ENCODE data around the gene CCDC73. TPM values are rescaled to one million over a fixed set of nuclear protein-coding genes. Genes with fewer than 3 reads are reported as not detected.
A peak's percentile ranks its signal among the peaks of the same experiment; 100 is the strongest.

CCDC73 gene
- total and polyA plus RNA-seq, 4 donors: not detected

- WGBS, 2 donors: 66 to 69% methylated on average over 2 of the region's 2 CpGs
- intact Hi-C loops (cut with DNase I): no loop called here
- no peaks in the 10 kb centered on the region for H3K27me3 ChIP-seq (ENCODE audit: control insufficient read depth in 1 of 2, insufficient read depth in 2 of 2, low read length in 1 of 2)
Measured at GRCh38 chr11:32819187-32819586, 24.7 kb upstream of the CCDC73 start.

GRCh38 chr11:32817852-32818183 is 23.4 kb upstream of the CCDC73 start:
- Histone ChIP-seq H3K4me1 (ENCODE audit: control insufficient read depth in 1 of 2, insufficient read depth in 2 of 2, low read length in 2 of 2) (no peaks in the 10 kb centered on the region), H3K27me3 (ENCODE audit: control insufficient read depth in 1 of 2, insufficient read depth in 2 of 2, low read length in 1 of 2) (no peaks in the 10 kb centered on the region), H3K9me3 (ENCODE audit: control insufficient read depth, low read length) (no peaks in the 10 kb centered on the region), H3K36me3 (ENCODE audit: control insufficient read depth in 1 of 2, insufficient read depth in 2 of 2, low read length in 1 of 2) (no peaks in the 10 kb centered on the region), H3K4me3 (ENCODE audit: low read length in 2 of 2) (no peak overlapping the region), H3K27ac (ENCODE audit: low read depth in 1 of 2, low read length in 2 of 2) (no peak overlapping the region)
- no peak for DNase-seq
- WGBS, 2 donors: 70 to 77% methylated on average over 3 of the region's 3 CpGs
- no peak for ATAC-seq (ENCODE audit: low FRiP score)
- intact Hi-C loops (cut with DNase I): no loop called here

More at GRCh38 chr11:32819187-32819586, 24.7 kb upstream of the CCDC73 start:
- DNase-seq (no peak), ATAC-seq (ENCODE audit: low FRiP score) (no peak)
- H3K36me3 ChIP-seq (ENCODE audit: control insufficient read depth in 1 of 2, insufficient read depth in 2 of 2, low read length in 1 of 2): no peaks in the 10 kb centered on the region
- H3K9me3 ChIP-seq (ENCODE audit: control insufficient read depth, low read length): no peaks in the 10 kb centered on the region
- H3K4me1 ChIP-seq (ENCODE audit: control insufficient read depth in 1 of 2, insufficient read depth in 2 of 2, low read length in 2 of 2): no peaks in the 10 kb centered on the region
- H3K4me3 ChIP-seq (ENCODE audit: low read length in 2 of 2): no peak overlapping the region
- no peak overlapping the region for H3K27ac ChIP-seq (ENCODE audit: low read depth in 1 of 2, low read length in 2 of 2)

- Histone ChIP-seq H3K27me3 (ENCODE audit: control insufficient read depth in 1 of 2, insufficient read depth in 2 of 2, low read length in 1 of 2) (no peaks in the 10 kb centered on the region), H3K9me3 (ENCODE audit: control insufficient read depth, low read length) (no peaks in the 10 kb centered on the region), H3K36me3 (ENCODE audit: control insufficient read depth in 1 of 2, insufficient read depth in 2 of 2, low read length in 1 of 2) (no peaks in the 10 kb centered on the region), H3K4me1 (ENCODE audit: control insufficient read depth in 1 of 2, insufficient read depth in 2 of 2, low read length in 2 of 2) (no peaks in the 10 kb centered on the region), H3K27ac (ENCODE audit: low read depth in 1 of 2, low read length in 2 of 2) (no peak overlapping the region), H3K4me3 (ENCODE audit: low read length in 2 of 2) (no peak overlapping the region)
- 72 to 80% methylated on average over 4 of the region's 4 CpGs for WGBS, 2 donors
- intact Hi-C loops (cut with DNase I): no loop called here
- DNase-seq: no peak
- ATAC-seq (ENCODE audit: low FRiP score): no peak
Measured at GRCh38 chr11:32817181-32817851, 22.9 kb upstream of the CCDC73 start.

GRCh38 chr11:32809313-32809712 is 14.9 kb upstream of the CCDC73 start:
- Histone ChIP-seq H3K9me3 (ENCODE audit: control insufficient read depth, low read length) (no peaks in the 10 kb centered on the region), H3K27ac (ENCODE audit: low read depth in 1 of 2, low read length in 2 of 2) (no peak overlapping the region), H3K4me1 (ENCODE audit: control insufficient read depth in 1 of 2, insufficient read depth in 2 of 2, low read length in 2 of 2) (no peaks in the 10 kb centered on the region), H3K4me3 (ENCODE audit: low read length in 2 of 2) (no peak overlapping the region), H3K27me3 (ENCODE audit: control insufficient read depth in 1 of 2, insufficient read depth in 2 of 2, low read length in 1 of 2) (no peaks in the 10 kb centered on the region), H3K36me3 (ENCODE audit: control insufficient read depth in 1 of 2, insufficient read depth in 2 of 2, low read length in 1 of 2) (no peaks in the 10 kb centered on the region)
- ATAC-seq (ENCODE audit: low FRiP score) (peak; percentile 62), DNase-seq (peak in 1 of 2 donors; percentile 74)
- intact Hi-C loops (cut with DNase I): no loop called here
- 17 to 20% methylated on average over 3 of the region's 3 CpGs for WGBS, 2 donors

- Histone ChIP-seq H3K4me3 (ENCODE audit: low read length in 2 of 2) (no peak overlapping the region), H3K4me1 (ENCODE audit: control insufficient read depth in 1 of 2, insufficient read depth in 2 of 2, low read length in 2 of 2) (no peaks in the 10 kb centered on the region), H3K36me3 (ENCODE audit: control insufficient read depth in 1 of 2, insufficient read depth in 2 of 2, low read length in 1 of 2) (no peaks in the 10 kb centered on the region), H3K27me3 (ENCODE audit: control insufficient read depth in 1 of 2, insufficient read depth in 2 of 2, low read length in 1 of 2) (no peaks in the 10 kb centered on the region), H3K9me3 (ENCODE audit: control insufficient read depth, low read length) (no peaks in the 10 kb centered on the region), H3K27ac (ENCODE audit: low read depth in 1 of 2, low read length in 2 of 2) (no peak overlapping the region)
- 74% methylated on average over 3 of the region's 3 CpGs for whole genome bisulfite sequencing, 2 donors
- ATAC-seq (ENCODE audit: low FRiP score) (no peak), DNase-seq (no peak)
- intact Hi-C loops (cut with DNase I): loop anchor here in 1 of 2 donors (10.0 kb wide), 1 partner anchor 472 kb away; no protein-coding TSS in a partner anchor
Measured at GRCh38 chr11:32796425-32796824, 2.0 kb upstream of the CCDC73 start.

GRCh38 chr11:32792948-32793475 is 1.4 kb downstream of the CCDC73 start:
- ATAC-seq (ENCODE audit: low FRiP score): no peak

GRCh38 chr11:32792111-32792947 is 2.1 kb downstream of the CCDC73 start:
- no peak for ATAC-seq (ENCODE audit: low FRiP score)
- WGBS, 2 donors: 26 to 27% methylated on average over 6 of the region's 6 CpGs

More at GRCh38 chr11:32792948-32793475, 1.4 kb downstream of the CCDC73 start:
- H3K36me3 ChIP-seq (ENCODE audit: control insufficient read depth in 1 of 2, insufficient read depth in 2 of 2, low read length in 1 of 2): no peaks in the 10 kb centered on the region
- 19 to 20% methylated on average over 13 of the region's 13 CpGs for WGBS, 2 donors
- H3K4me1 ChIP-seq (ENCODE audit: control insufficient read depth in 1 of 2, insufficient read depth in 2 of 2, low read length in 2 of 2): no peaks in the 10 kb centered on the region
- DNase-seq: peak in 1 of 2 donors; percentile 46
- H3K27ac ChIP-seq (ENCODE audit: low read depth in 1 of 2, low read length in 2 of 2): no peak overlapping the region
- no peak overlapping the region for H3K4me3 ChIP-seq (ENCODE audit: low read length in 2 of 2)
- no peaks in the 10 kb centered on the region for H3K9me3 ChIP-seq (ENCODE audit: control insufficient read depth, low read length)
- no peaks in the 10 kb centered on the region for H3K27me3 ChIP-seq (ENCODE audit: control insufficient read depth in 1 of 2, insufficient read depth in 2 of 2, low read length in 1 of 2)
- intact Hi-C loops (cut with DNase I): loop anchor here (5.0 to 10.0 kb wide), 2 partner anchors 468 to 471 kb away; no protein-coding TSS in a partner anchor

GRCh38 chr11:32790916-32791315 is 3.5 kb downstream of the CCDC73 start:
- WGBS, 2 donors: 59 to 70% methylated on average over 1 of the region's 1 CpG
- no peaks in the 10 kb centered on the region for H3K36me3 ChIP-seq (ENCODE audit: control insufficient read depth in 1 of 2, insufficient read depth in 2 of 2, low read length in 1 of 2)
- intact Hi-C loops (cut with DNase I): loop anchor here (5.0 to 10.0 kb wide), 2 partner anchors 466 to 469 kb away; no protein-coding TSS in a partner anchor
- no peak overlapping the region for H3K4me3 ChIP-seq (ENCODE audit: low read length in 2 of 2)
- no peaks in the 10 kb centered on the region for H3K9me3 ChIP-seq (ENCODE audit: control insufficient read depth, low read length)
- H3K27ac ChIP-seq (ENCODE audit: low read depth in 1 of 2, low read length in 2 of 2): no peak overlapping the region
- H3K27me3 ChIP-seq (ENCODE audit: control insufficient read depth in 1 of 2, insufficient read depth in 2 of 2, low read length in 1 of 2): no peaks in the 10 kb centered on the region
- no peaks in the 10 kb centered on the region for H3K4me1 ChIP-seq (ENCODE audit: control insufficient read depth in 1 of 2, insufficient read depth in 2 of 2, low read length in 2 of 2)
- DNase-seq (no peak), ATAC-seq (ENCODE audit: low FRiP score) (no peak)

More at GRCh38 chr11:32792111-32792947, 2.1 kb downstream of the CCDC73 start:
- no peak overlapping the region for H3K27ac ChIP-seq (ENCODE audit: low read depth in 1 of 2, low read length in 2 of 2)
- no peaks in the 10 kb centered on the region for H3K4me1 ChIP-seq (ENCODE audit: control insufficient read depth in 1 of 2, insufficient read depth in 2 of 2, low read length in 2 of 2)
- intact Hi-C loops (cut with DNase I): loop anchor here (5.0 to 10.0 kb wide), 2 partner anchors 468 to 470 kb away; no protein-coding TSS in a partner anchor
- no peak overlapping the region for H3K4me3 ChIP-seq (ENCODE audit: low read length in 2 of 2)
- no peaks in the 10 kb centered on the region for H3K9me3 ChIP-seq (ENCODE audit: control insufficient read depth, low read length)
- DNase-seq: no peak
- no peaks in the 10 kb centered on the region for H3K36me3 ChIP-seq (ENCODE audit: control insufficient read depth in 1 of 2, insufficient read depth in 2 of 2, low read length in 1 of 2)
- H3K27me3 ChIP-seq (ENCODE audit: control insufficient read depth in 1 of 2, insufficient read depth in 2 of 2, low read length in 1 of 2): no peaks in the 10 kb centered on the region
